ENCODE results near the gene TIMM29.

TIMM29 gene

DNA sequence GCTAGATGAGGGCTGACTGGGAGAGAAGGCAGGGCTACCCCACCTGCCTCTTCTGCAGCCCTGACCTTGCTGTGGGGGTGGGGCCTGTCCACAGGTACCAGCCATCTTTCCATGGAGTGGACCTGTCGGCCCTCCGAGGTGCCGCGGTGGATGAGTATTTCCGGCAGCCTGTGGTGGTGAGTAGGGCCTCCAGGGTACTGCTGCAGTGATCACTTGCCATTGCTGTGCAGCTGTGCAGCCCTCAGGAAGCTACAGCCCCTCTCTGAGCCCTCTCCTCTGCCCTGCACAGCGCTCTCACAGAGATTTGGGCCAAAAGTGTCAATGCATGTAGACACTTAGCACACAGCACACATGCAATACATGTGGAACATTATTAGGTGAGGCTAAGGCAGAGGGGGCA lies 12.0 kb upstream of the TIMM29 start:
- TF ChIP-seq, protein P1, sequence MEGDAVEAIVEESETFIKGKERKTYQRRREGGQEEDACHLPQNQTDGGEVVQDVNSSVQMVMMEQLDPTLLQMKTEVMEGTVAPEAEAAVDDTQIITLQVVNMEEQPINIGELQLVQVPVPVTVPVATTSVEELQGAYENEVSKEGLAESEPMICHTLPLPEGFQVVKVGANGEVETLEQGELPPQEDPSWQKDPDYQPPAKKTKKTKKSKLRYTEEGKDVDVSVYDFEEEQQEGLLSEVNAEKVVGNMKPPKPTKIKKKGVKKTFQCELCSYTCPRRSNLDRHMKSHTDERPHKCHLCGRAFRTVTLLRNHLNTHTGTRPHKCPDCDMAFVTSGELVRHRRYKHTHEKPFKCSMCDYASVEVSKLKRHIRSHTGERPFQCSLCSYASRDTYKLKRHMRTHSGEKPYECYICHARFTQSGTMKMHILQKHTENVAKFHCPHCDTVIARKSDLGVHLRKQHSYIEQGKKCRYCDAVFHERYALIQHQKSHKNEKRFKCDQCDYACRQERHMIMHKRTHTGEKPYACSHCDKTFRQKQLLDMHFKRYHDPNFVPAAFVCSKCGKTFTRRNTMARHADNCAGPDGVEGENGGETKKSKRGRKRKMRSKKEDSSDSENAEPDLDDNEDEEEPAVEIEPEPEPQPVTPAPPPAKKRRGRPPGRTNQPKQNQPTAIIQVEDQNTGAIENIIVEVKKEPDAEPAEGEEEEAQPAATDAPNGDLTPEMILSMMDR (IDR thresholded peaks at IDR 0.05; ENCODE audit: low read depth, low read length, missing control alignments): no peak
- H3K4me3 ChIP-seq (ENCODE audit: low read depth, low read length): no peak overlapping the region
- DNase-seq (ENCODE audit: low read depth): no peak
- in situ Hi-C loops (cut with HindIII; ENCODE audit: low sequenced_read_pairs): loop anchor here (10.0 kb wide), 1 partner anchor 128 kb away; no protein-coding TSS in a partner anchor

DNA sequence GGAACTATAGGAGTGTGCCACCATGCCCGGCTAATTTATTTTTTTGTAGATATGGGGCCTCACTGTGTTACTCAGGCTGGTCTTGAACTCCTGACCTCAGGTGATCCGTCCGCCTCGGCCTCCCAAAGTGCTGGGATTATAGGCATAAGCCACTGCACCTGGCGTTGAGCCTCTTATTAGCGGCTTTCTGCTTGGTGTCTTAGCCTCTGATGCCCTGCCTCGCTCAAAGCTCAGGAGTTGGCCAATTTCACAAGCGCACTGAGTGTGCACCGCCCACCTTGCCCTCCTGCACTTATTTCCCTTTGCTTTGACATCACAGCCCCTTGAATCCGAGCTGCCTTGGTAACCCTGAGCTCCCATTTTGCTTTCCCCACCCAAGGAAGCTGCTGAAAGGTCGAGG lies 10.3 kb upstream of the TIMM29 start:
- no peak for DNase-seq (ENCODE audit: low read depth)
- TF ChIP-seq, protein P1 (IDR thresholded peaks at IDR 0.05; ENCODE audit: low read depth, low read length, missing control alignments): no peak
- H3K4me3 ChIP-seq (ENCODE audit: low read depth, low read length): no peak overlapping the region
- in situ Hi-C loops (cut with HindIII; ENCODE audit: low sequenced_read_pairs): loop anchor here (10.0 kb wide), 1 partner anchor 126 kb away; no protein-coding TSS in a partner anchor

DNA sequence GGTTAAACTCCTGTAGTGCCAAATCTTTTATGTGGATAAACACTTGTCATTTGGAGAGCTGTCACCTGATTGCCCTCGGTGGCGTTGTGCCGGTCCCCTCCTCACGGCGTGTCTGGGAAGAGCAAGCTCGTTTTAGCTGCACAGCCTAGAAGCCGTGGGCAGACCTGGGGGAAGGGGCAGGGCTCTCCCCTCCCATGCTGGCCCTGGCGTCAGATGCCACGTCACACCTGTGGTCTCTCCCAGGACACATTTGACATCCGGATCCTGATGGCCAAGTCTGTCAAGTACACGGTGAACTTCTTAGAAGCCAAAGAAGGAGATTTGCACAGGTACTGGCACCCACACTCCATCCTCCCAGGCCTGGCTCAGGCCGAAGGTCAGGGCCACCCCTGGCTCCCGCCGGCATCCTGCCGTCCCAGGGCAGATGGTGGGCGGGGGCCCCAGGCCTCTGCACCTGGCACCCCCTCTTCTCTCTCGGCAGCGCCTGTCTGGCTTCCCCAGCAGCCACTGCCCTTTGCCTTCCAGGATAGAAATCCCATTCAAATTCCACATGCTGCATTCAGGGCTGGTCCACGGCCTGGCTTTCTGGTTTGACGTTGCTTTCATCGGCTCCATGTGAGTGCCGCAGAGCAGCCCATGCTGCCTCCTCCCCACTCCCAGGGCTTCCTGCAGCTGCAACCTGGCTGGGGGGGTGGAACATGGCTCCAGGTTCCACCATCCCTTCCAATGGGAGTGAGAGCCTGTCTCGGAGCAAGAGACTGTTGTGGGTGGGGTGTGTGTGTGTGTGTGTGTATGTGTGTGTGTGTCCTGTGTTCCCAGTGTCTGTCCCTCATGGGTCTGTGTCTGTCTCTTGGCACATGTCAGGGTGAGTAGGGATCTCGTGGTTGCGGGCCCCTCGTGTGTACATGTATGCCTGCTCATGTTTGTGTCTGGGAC lies 9.0 kb upstream of the TIMM29 start:
- TF ChIP-seq, protein P1 (IDR thresholded peaks at IDR 0.05; ENCODE audit: low read depth, low read length, missing control alignments): no peak
- in situ Hi-C loops (cut with HindIII; ENCODE audit: low sequenced_read_pairs): loop anchor here (10.0 kb wide), 1 partner anchor 125 kb away; no protein-coding TSS in a partner anchor
- no peak for DNase-seq (ENCODE audit: low read depth)
- no peak overlapping the region for H3K4me3 ChIP-seq (ENCODE audit: low read depth, low read length)

DNA sequence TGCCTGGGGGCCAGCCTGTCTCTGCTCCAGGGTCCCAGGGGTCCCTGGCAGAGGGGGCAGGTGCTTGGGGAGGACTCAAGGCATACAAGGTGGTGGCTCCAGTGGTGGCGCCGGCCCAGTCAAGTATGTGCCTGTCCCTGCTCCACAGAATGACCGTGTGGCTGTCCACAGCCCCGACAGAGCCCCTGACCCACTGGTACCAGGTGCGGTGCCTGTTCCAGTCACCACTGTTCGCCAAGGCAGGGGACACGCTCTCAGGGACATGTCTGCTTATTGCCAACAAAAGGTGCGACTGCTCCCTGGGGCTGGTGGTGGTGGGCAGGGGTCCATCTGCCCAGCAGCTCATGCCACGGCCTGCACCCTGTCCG lies 8.3 kb upstream of the TIMM29 start:
- TF ChIP-seq, protein P1 (IDR thresholded peaks at IDR 0.05; ENCODE audit: low read depth, low read length, missing control alignments): no peak
- H3K4me3 ChIP-seq (ENCODE audit: low read depth, low read length): no peak overlapping the region
- DNase-seq (ENCODE audit: low read depth): no peak
- in situ Hi-C loops (cut with HindIII; ENCODE audit: low sequenced_read_pairs): no loop called here

DNA sequence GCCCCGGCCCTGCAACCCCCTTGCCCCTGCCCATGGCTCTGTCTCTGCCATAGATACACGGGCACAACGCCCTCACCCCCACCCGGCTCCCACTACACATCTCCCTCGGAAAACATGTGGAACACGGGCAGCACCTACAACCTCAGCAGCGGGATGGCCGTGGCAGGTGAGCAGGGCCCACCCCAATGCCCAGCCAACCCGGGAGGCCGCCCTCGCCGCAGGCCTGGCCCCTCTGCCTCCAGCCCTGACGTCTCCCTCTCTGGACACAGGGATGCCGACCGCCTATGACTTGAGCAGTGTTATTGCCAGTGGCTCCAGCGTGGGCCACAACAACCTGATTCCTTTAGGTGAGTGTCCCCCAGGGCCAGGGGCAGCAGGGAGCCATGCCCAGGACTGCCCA lies 7.8 kb upstream of the TIMM29 start:
- TF ChIP-seq, protein P1 (IDR thresholded peaks at IDR 0.05; ENCODE audit: low read depth, low read length, missing control alignments): no peak
- no peak overlapping the region for H3K4me3 ChIP-seq (ENCODE audit: low read depth, low read length)
- DNase-seq (ENCODE audit: low read depth): no peak
- in situ Hi-C loops (cut with HindIII; ENCODE audit: low sequenced_read_pairs): no loop called here

DNA sequence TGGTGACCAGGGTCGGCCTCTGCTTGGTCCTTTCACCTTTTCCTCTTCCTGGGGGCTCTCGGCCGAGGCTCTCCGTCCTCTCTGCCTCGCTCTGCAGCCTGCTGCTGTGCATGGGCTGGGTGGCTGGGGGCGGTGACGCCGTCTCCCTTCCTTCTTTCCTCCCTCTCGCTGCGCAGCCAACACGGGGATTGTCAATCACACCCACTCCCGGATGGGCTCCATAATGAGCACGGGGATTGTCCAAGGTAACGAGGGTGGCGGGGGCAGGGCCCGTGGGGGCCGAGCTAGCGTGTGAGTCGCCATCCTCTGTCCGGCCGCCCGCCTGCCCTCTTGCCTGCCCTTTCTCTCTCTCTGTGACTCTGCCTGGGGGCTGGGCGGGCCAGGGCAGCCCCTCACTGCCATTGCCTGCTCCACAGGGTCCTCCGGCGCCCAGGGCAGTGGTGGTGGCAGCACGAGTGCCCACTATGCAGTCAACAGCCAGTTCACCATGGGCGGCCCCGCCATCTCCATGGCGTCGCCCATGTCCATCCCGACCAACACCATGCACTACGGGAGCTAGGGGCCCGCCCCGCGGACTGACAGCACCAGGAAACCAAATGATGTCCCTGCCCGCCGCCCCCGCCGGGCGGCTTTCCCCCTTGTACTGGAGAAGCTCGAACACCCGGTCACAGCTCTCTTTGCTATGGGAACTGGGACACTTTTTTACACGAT lies 7.3 kb upstream of the TIMM29 start:
- DNase-seq (ENCODE audit: low read depth): no peak
- in situ Hi-C loops (cut with HindIII; ENCODE audit: low sequenced_read_pairs): no loop called here
- no peak overlapping the region for H3K4me3 ChIP-seq (ENCODE audit: low read depth, low read length)
- TF ChIP-seq, protein P1 (IDR thresholded peaks at IDR 0.05; ENCODE audit: low read depth, low read length, missing control alignments): no peak

All from astrocyte of the cerebellum (primary cell).